DND-41 (cell line): ENCODE measurements around the gene POLR2E.

Experiments
- EZH2 ChIP-seq: IDR thresholded peaks from 3 replicates; pipeline ENCODE4 v1.6.1; 2012; ENCODE audit warnings: borderline replicate concordance, low read depth, mild to moderate bottlenecking, moderate library complexity, low read length, inconsistent platforms; ENCODE audit not compliant: severe bottlenecking
- TF ChIP-seq, protein P1 (sequence below): IDR thresholded peaks from 2 replicates; pipeline ENCODE4 v1.5.1; 2012; ENCODE audit warnings: borderline replicate concordance, low read length, moderate library complexity, mild to moderate bottlenecking; ENCODE audit not compliant: poor library complexity, severe bottlenecking; ENCODE audit errors: extremely low read depth

DNA sequence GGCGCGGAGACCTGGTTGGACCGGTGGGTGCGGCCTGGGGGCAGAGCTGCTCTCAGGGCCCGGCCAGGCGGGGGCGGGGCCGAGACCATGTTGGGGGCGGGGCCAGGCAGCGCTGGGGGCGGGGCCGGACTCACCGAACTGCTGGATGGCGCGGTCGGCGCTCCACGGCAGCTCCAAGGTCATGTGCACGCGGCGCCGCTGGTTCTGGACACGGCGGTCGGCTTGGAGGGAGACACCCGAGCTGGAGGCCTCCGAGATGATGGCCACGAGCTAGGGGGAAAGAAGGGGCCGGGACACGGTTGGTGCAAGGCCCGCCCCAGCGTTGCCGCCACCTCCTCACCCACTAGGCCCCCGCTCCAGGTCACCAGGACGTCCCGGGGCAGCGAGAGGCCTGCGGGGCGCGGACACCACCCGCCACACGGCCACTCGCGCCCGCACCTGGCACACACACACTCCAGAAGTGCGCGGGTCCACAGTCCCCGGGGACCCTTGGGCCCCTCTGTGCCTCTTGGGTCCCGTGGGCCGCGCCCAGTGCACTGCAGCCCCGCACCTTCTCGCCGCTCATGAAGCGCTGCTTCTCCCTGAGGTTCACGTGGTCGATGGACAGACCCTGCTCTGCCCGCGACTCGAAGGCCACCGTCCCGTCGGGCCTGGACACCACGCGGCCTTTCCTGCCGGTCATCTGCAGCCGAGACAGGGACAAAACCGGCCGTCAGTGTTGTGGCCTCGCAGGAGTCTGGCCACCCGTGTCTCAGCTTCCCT is 17.3 kb upstream of the POLR2E start:
- no peak for TF ChIP-seq EZH2
- TF ChIP-seq, protein P1, sequence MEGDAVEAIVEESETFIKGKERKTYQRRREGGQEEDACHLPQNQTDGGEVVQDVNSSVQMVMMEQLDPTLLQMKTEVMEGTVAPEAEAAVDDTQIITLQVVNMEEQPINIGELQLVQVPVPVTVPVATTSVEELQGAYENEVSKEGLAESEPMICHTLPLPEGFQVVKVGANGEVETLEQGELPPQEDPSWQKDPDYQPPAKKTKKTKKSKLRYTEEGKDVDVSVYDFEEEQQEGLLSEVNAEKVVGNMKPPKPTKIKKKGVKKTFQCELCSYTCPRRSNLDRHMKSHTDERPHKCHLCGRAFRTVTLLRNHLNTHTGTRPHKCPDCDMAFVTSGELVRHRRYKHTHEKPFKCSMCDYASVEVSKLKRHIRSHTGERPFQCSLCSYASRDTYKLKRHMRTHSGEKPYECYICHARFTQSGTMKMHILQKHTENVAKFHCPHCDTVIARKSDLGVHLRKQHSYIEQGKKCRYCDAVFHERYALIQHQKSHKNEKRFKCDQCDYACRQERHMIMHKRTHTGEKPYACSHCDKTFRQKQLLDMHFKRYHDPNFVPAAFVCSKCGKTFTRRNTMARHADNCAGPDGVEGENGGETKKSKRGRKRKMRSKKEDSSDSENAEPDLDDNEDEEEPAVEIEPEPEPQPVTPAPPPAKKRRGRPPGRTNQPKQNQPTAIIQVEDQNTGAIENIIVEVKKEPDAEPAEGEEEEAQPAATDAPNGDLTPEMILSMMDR, result no peak
